ENCODE results near the gene GAGE1.

The GAGE1 gene

DNA sequence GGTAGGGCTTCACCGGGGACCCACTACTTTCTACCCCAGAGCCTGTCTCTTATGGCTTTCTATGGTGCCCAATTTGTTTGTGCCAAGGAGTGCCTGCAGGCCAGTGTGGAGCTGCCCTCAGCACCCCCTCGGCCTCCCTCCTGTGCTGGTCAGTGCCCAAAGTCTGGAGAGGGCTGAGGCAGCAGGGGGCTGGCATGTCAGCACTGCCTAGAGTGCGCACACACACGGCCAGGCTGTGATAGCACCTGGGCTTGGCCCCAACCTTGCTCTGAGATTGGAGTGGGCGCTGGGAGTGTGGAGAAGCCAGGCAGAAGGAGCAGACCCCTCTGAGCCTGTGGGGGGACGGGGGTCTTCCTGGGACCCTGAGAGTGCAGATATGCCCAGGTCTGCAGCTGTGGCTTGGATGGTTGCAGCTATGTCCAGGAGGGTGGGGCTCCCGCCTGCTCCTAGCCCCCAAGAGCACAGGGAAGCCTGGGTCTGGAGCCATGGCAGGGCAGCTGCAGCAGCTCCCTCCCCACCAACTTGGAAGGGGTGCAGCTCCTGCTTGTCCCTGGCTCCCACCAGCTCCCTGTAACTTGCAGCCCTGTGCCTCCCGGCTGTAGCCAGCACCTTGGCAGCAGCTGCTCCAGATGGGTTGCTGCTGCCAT lies 46.3 kb downstream of the GAGE1 start:
- TF ChIP-seq, protein P1, sequence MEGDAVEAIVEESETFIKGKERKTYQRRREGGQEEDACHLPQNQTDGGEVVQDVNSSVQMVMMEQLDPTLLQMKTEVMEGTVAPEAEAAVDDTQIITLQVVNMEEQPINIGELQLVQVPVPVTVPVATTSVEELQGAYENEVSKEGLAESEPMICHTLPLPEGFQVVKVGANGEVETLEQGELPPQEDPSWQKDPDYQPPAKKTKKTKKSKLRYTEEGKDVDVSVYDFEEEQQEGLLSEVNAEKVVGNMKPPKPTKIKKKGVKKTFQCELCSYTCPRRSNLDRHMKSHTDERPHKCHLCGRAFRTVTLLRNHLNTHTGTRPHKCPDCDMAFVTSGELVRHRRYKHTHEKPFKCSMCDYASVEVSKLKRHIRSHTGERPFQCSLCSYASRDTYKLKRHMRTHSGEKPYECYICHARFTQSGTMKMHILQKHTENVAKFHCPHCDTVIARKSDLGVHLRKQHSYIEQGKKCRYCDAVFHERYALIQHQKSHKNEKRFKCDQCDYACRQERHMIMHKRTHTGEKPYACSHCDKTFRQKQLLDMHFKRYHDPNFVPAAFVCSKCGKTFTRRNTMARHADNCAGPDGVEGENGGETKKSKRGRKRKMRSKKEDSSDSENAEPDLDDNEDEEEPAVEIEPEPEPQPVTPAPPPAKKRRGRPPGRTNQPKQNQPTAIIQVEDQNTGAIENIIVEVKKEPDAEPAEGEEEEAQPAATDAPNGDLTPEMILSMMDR (IDR thresholded peaks at IDR 0.05): no peak
- no peak for TF ChIP-seq ZFX (IDR thresholded peaks at IDR 0.05; ENCODE audit: borderline replicate concordance)
- H3K27ac ChIP-seq: no peak overlapping the region

DNA sequence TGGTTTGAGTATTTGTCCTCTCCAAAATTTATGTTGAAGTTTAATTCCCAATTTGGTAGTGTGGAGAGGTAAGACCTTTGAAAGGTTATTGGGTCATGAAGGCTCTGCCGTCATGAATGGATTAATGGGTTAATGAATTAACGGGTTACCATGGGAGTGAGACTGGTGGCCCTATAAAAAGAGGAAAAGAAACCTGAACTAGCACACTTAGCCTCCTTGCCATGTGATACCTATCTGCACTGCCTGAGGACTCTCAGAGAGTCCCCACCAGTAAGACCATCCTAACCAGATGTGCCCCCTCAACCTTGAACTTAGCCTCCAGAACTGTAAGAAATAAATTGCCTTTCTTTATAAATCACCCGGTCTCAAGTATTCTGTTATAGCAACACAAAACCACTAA lies 57.7 kb downstream of the GAGE1 start:
- no peak for TF ChIP-seq ZFX (IDR thresholded peaks at IDR 0.05; ENCODE audit: borderline replicate concordance)
- TF ChIP-seq, protein P1 (IDR thresholded peaks at IDR 0.05): no peak
- H3K27ac ChIP-seq: no peak overlapping the region
